HepG2 (cell line): Measurements from ENCODE around the gene MATR3. TPM values are rescaled to one million over a fixed set of nuclear protein-coding genes. Genes with fewer than 3 reads are reported as not detected.
A peak's percentile ranks its signal among the peaks of the same experiment; 100 is the strongest.

ENCODE experiments used
- ATM ChIP-seq: fragments of 450-650 bp; IDR thresholded peaks from 2 replicates; pipeline ENCODE4 v1.7.1; 2017; ENCODE audit warnings: mild to moderate bottlenecking, borderline replicate concordance
- HOMEZ ChIP-seq: IDR thresholded peaks from 2 replicates; pipeline ENCODE4 v1.6.1; 2016; ENCODE audit warnings: low read depth
- MNT ChIP-seq: fragments of 450-650 bp; IDR thresholded peaks from 2 replicates; pipeline ENCODE4 v1.6.1; 2016
- RERE ChIP-seq: IDR thresholded peaks from 2 replicates; pipeline ENCODE4 v1.6.1; 2016; ENCODE audit warnings: low read depth, missing genetic modification reagents, missing compliant biosample characterization
- REXO4 ChIP-seq: sonication (generic); formaldehyde crosslinking; IDR thresholded peaks from 2 replicates; pipeline ENCODE4 v1.8.0; 2022; ENCODE audit warnings: missing genetic modification reagents, mild to moderate bottlenecking, borderline replicate concordance
- RFX1 ChIP-seq: fragments of 450-650 bp; IDR thresholded peaks from 2 replicates; pipeline ENCODE4 v1.6.1; 2017
- SAFB2 ChIP-seq: sonication (generic); formaldehyde crosslinking; IDR thresholded peaks from 2 replicates; pipeline ENCODE4 v1.5.1; 2020; ENCODE audit warnings: missing genetic modification reagents, low read depth, mild to moderate bottlenecking, borderline replicate concordance
- ZFP91 ChIP-seq: sonication (generic); formaldehyde crosslinking; IDR thresholded peaks from 2 replicates; pipeline ENCODE4 v1.9.0; 2022; ENCODE audit warnings: missing genetic modification reagents, mild to moderate bottlenecking, borderline replicate concordance
- ZFY ChIP-seq: sonication (generic); formaldehyde crosslinking; IDR thresholded peaks from 2 replicates; pipeline ENCODE4 v1.4.0; 2020; ENCODE audit warnings: missing genetic modification reagents
- ZMYM3 ChIP-seq: sonication (generic); formaldehyde crosslinking; IDR thresholded peaks from 2 replicates; pipeline ENCODE4 v1.5.1; 2020; ENCODE audit warnings: mild to moderate bottlenecking, missing genetic modification reagents
- ZNF333 ChIP-seq: sonication (generic); formaldehyde crosslinking; IDR thresholded peaks from 2 replicates; pipeline ENCODE4 v1.4.0; 2020; ENCODE audit warnings: mild to moderate bottlenecking, missing genetic modification reagents, borderline replicate concordance
- ZNF362 ChIP-seq: sonication (generic); formaldehyde crosslinking; IDR thresholded peaks from 2 replicates; pipeline ENCODE4 v1.4.0; 2020; ENCODE audit warnings: missing genetic modification reagents, mild to moderate bottlenecking, borderline replicate concordance
- ZNF441 ChIP-seq: sonication (generic); formaldehyde crosslinking; IDR thresholded peaks from 2 replicates; pipeline ENCODE4 v1.7.0; 2021; ENCODE audit warnings: missing genetic modification reagents, borderline replicate concordance
- ZNF530 ChIP-seq: sonication (generic); formaldehyde crosslinking; IDR thresholded peaks from 2 replicates; pipeline ENCODE4 v1.5.0; 2020; ENCODE audit warnings: low read depth, mild to moderate bottlenecking, missing genetic modification reagents
- ZNF784 ChIP-seq: sonication (generic); formaldehyde crosslinking; IDR thresholded peaks from 2 replicates; pipeline ENCODE4 v1.5.1; 2020; ENCODE audit warnings: missing genetic modification reagents, mild to moderate bottlenecking, borderline replicate concordance
- polyA plus RNA-seq, 8 experiments: library from polyadenylated mRNA; depleted of rRNA in 3 of 8; stranded (reverse) in 7 of 8; unstranded in 1 of 8; fragments of >200 nt; fragmentation: Illumina TruSeq in 4 of 8; extraction: Trizol in 4 of 8; gene quantifications; 2 replicates each; pipeline versions ENCODE4 v1.2.1 to v1.2.3, GENCODE V29; 2011 to 2016; ENCODE audit warnings: low read depth in 4 of 8, missing spikeins in 1 of 8, mixed read lengths in 1 of 8; ENCODE audit not compliant: insufficient read depth in 1 of 8
- total RNA-seq, 5 experiments: library from RNA; depleted of rRNA; stranded (reverse); fragments of >200 nt; fragmentation: Illumina TruSeq; extraction: Trizol; gene quantifications; 2 replicates each; pipeline ENCODE4 v1.2.3, GENCODE V29; 2016; ENCODE audit warnings: low read depth in 1 of 5

MATR3 gene
- total and polyA plus RNA-seq, 2 of the 13 experiments (the other 11 are each of a cell fraction or from before 2014, with no cell fraction given): 94.2 to 341 TPM

GRCh38 chr5:139293507-139294373, at the start of gene MATR3 (continued):
- TF ChIP-seq ZFP91 (peak; percentile 73; the same call in 1 of the 2 replicates), RERE (no peak), ZNF333 (CRISPR knock-in tag) (no peak), ZNF441 (no peak; the same call in 1 of the 2 replicates), HOMEZ (CRISPR knock-in tag) (peak; percentile 71), MNT (peak; percentile 66), ZNF362 (CRISPR knock-in tag) (peak; percentile 53; the same call in 1 of the 2 replicates), ZFY (peak; percentile 71), RFX1 (no peak), REXO4 (peak; percentile 79; the same call in 1 of the 2 replicates), SAFB2 (CRISPR knock-in tag) (peak; percentile 55), ZMYM3 (CRISPR knock-in tag) (no peak), ZNF530 (no peak), ZNF784 (CRISPR knock-in tag) (peak; percentile 36; the same call in 1 of the 2 replicates), ATM (no peak)
